Measurements from ENCODE around the gene MDFIC2. TPM values are rescaled to one million over a fixed set of nuclear protein-coding genes. Genes with fewer than 3 reads are reported as not detected.

Gene MDFIC2
- total RNA-seq, 1 donor from 2014 or later, result not detected

DNA sequence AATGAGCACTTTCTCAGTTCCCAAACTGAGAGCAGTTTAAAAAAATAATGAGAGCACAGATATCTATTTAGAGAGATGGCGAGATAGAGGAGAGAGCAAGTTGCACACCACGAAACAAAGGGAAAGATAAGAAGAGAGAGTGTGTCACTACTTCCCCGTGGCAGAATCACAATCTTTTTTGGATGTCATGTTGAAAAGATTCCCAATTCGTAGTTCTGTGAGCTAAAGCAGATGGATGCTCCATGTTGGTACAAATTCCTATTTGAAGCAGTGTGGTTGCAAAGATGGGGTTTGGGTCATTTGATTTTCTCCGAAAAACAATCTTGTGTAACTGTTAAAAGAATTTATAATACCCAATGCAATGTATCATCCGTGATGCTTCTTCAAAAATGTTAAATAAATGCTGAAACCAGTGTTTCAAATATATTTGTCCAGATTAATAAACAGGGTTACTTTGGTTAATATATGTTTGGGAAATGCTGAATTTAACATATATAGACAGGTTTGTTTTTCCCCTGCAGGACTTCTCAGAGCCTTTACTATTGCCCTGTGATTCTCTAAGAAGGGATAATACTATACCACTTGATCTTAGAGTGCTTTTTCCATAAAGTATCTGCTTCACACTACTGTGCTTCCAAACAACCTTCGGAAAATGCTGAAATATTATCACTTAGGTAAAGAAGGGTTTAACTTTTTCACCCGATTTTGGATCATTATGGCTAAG, 128.5 kb downstream of the MDFIC2 start:
- intact Hi-C loops (cut with micrococcal nuclease), result no loop called here

DNA sequence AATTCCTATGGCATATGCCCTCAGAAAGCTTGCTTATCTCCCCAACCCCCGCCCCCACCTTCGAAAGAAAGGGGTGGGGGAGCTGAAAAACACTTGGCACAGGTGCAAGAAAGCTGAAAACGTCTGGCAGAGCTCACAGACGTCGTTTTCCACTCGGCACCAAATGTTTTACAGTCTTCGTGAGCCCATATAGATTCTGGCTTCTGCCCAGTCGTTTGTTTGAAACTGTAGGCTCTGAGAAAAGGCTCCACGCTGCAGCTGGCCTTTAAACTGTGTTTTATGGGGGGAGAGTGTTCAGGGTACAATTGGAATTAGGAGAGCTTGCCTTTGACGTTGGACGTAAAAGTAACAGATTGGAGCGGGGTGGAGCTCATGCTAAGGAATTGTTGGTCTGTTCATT, 130.3 kb downstream of the MDFIC2 start:
- intact Hi-C loops (cut with micrococcal nuclease), result no loop called here

DNA sequence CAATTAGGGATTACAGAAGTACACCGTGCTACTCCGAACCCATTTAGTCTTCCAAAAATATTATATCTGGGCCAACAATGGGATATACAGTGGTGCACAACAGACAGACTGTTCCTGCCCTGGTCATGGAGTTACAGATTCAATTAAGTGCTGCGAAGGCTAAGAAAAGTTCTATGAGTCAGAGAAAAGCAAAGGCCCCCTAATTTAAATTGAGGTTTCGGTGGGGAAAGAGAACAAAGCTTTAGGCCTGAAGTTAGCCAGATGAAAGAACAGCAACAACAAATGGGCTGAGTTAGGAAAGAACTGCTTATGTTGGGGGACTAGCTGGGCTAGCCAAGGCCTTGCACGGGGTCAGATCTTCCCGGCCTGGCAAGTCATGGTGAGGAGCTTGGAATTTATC, 131.8 kb downstream of the MDFIC2 start:
- intact Hi-C loops (cut with micrococcal nuclease), result no loop called here

DNA sequence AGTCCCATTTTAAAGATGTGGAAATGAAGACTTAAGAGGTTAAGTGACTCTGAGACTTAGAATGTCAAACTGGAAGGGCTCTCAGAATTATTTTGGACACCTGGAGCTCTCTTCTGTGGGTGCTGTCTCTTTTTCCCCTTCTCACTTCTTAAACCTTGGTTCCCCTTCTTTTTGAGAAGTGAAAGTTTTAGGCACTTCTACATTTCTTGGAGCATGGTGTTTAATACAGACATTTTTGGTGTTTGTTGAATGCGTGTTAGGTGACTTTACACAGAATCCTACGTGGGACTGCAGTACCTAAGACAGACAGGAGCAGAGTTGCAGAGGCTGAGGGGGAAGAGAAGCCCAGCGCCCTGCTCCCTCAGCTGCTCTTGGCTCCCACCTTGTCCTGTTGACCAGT, 133.3 kb downstream of the MDFIC2 start:
- intact Hi-C loops (cut with micrococcal nuclease), result no loop called here

DNA sequence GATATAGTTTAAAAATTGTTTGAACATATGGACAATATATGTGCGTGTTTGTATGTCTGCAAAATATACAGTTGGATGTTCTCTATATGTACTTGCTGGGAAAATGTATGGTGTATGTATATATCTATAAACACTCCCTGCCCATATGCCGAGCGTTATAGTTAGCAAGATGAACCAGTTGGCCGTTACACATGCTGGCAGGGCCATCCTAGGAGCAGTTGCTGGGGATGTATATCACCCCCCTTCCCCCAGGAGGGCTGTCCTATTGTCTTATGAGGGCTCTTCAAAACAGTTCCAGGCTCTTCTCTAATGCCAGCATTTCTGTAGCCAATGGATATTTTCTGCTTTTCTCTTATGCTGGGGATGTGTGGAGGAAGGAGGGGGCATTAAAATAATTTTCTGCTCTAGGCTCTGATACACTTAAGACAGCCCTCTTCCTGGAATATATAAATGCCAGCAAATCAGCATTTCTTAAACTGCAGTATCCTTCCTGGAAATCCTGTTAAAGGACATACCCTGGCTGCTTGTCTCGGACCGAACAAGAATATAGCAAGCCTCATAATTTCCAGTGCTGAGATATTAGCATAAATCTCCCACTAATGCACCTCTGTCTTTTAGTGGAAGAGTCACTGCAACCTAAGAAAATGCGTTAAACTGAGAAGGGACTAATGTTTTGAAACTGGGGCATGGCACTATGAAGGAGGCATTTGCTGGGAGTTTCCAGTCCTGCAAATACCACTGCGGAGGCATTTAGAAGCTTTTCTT, 134.4 kb downstream of the MDFIC2 start:
- intact Hi-C loops (cut with micrococcal nuclease), result no loop called here

DNA sequence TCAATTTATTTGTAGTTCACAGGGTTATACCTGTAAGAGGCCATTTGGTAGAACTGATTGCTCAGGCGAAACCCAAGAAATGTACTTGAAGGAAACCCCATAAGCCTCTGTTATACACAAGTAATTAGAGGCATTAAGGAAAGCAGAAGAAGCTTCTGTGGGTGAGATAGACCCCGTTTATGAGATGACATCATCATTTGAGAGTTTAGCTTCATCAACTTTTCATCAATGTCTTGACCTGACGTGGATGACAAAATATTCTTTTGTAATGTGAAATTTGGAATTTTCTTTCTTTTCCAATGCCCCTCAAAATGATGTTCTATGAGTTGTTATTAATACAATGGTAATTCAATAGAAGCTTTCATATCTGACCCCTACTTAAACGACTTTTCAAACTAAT, 136.2 kb downstream of the MDFIC2 start:
- intact Hi-C loops (cut with micrococcal nuclease), result no loop called here

DNA sequence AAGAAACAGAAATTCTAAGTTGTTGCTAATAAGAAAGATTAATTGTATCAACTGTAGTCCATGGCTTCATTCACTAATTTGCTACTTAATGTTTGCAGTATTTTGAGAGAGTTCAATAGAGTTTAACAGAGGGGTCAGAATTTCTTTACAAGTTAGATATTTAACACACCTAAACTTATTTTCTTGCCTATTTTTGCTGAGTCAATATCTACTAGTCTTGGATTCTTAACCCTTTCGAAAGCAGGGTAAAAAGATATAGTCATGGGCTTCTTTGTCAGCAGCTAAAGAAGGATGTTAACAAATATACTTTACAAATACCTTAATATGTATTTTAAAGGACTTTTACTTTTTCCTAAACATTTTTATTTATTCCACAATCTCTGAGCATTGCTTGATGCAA, 155.6 kb downstream of the MDFIC2 start:
- intact Hi-C loops (cut with micrococcal nuclease), result no loop called here

DNA sequence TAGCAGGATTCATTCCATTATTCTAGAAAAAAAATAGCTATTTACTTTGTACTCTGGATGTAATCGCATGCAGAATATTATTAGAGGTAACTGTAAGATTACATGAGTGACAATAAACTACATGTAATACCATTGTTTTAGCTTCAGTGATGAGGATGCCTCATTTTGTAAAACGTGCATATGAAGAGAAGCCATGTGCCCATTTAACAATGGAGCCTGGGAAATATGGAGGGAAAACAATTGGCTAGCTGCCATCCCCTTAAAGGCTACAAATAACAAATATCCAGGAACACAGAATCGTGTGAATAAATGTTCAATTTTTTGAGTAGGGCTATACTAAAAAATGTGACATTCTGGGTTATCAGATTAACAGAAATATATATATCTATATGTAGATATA, 161.8 kb downstream of the MDFIC2 start:
- intact Hi-C loops (cut with micrococcal nuclease), result no loop called here

DNA sequence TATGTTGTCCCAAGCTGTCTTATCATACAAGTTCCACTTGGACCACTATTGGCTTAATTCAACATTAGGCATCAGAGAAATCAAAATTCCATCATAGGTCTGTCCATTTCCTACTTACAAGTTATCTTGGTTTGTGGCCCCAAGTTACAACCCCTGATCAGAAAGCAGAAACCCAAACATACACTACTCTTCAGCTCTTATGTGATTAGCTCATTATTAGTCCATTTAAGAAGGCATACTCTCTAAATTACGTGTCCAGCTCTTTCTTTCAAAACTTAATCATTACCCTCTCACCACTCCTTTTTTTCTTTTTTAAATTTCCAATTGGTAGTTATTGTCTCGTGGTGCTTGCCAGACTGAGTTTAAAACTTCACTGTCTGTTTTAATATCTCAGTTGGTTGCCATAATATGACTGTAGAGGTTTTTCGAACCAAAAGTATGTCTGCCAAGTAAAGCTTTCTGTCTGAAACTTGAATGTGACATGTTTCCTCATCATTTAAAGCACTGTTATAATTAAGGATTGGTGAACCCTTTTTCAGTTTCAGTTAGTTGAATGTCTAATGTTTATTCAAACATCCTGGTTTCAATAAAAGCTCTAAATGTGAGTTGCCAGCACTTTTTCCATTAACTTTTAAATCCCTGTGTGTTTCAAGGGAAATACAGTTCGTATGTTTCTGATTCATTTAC, 162.6 kb downstream of the MDFIC2 start:
- intact Hi-C loops (cut with micrococcal nuclease), result no loop called here

All from T-helper 2 cell treated with Interferon-gamma antibody and Interleukin-4, amounts not matched to agents 100 ng/mL and 5 ng/mL, for 36 hours (primary cell).